ENCODE results near the gene PTCH2. TPM values are rescaled to one million over a fixed set of nuclear protein-coding genes. Genes with fewer than 3 reads are reported as not detected.

Gene PTCH2
- total and polyA plus RNA-seq, 10 donors = 0.56 to 1.6 (median 1.2) TPM

- H3K27me3 ChIP-seq (replicated peaks in 1 of 7) = no peaks in the 10 kb centered on the region
- no peak overlapping the region for H3K4me3 ChIP-seq
- no peak for TF ChIP-seq POLR2A (IDR thresholded peaks at IDR 0.05)
- no peak for TF ChIP-seq POLR2AphosphoS5 (IDR thresholded peaks at IDR 0.05)
- no peak for TF ChIP-seq CTCF (IDR thresholded peaks at IDR 0.05 in 8 of 11, conservative IDR thresholded peaks at IDR 0.05 in 3 of 11)
- 70 to 90% (median 83%) methylated on average over 2 of the region's 2 CpGs for WGBS, 5 donors
- H3K9me3 ChIP-seq = no peaks in the 10 kb centered on the region
- H3K36me3 ChIP-seq = peaks cover 0 to 24% (median 2%) of the 10 kb centered on the region in 6 donors
- no peak for DNase-seq
- no peak overlapping the region for H3K27ac ChIP-seq
- H3K4me1 ChIP-seq = no peaks in the 10 kb centered on the region
- intact Hi-C loops (cut with DNase I; ENCODE audit: low total_unique reads) = no loop called here
Measured at GRCh38 chr1:44849575-44850132, 6.6 kb upstream of the PTCH2 start.

DNA sequence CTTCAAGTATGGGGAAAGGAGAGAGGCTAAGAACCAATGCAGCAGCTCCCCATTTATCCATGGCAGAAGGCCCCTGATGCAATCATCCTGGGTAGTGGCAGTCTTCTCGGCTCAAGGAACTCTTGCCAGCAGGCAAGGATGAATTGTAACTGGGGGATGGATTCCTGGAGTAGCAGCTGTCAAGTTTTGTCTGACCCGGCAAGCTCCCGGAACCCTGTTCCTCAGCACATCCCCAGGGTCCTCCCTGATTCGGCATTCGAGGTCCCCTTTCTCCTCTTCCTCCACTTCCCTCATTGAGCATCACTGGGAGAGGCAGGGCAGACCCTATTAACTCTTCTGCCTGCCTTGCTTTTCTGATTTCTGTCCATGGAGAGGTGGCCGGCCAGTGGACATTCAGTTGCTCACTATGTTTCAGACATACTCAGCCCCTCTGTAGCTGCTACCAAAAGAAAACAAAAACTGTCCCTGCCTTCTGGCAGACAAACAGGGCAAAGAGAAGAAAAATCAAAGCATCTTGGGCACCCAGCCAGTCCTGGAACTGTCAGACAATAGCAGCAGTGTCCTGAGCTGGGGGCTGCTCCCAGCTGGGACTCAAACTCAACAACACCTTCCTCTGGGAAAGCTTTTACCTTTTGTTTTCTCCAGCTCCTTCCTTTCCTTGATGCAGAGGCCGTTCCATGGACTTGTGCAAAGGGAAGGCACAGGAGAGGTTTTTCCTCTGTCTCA, 5.6 kb upstream of the PTCH2 start:
- peaks cover 0 to under 1% (median 0%) of the 10 kb centered on the region in 7 donors for H3K27me3 ChIP-seq (replicated peaks in 1 of 7)
- no peak for DNase-seq
- WGBS, 5 donors = 77 to 93% (median 84%) methylated on average over 7 of the region's 7 CpGs
- no peak for TF ChIP-seq POLR2A (IDR thresholded peaks at IDR 0.05)
- no peak for TF ChIP-seq POLR2AphosphoS5 (IDR thresholded peaks at IDR 0.05)
- no peak for TF ChIP-seq CTCF (IDR thresholded peaks at IDR 0.05 in 8 of 11, conservative IDR thresholded peaks at IDR 0.05 in 3 of 11)
- H3K36me3 ChIP-seq = peaks cover 0 to 24% (median 2%) of the 10 kb centered on the region in 6 donors
- H3K27ac ChIP-seq = no peak overlapping the region
- peaks cover 0 to 2% (median under 1%) of the 10 kb centered on the region in 6 donors for H3K4me1 ChIP-seq
- intact Hi-C loops (cut with DNase I; ENCODE audit: low total_unique reads) = no loop called here
- no peaks in the 10 kb centered on the region for H3K9me3 ChIP-seq
- H3K4me3 ChIP-seq = no peak overlapping the region

DNA sequence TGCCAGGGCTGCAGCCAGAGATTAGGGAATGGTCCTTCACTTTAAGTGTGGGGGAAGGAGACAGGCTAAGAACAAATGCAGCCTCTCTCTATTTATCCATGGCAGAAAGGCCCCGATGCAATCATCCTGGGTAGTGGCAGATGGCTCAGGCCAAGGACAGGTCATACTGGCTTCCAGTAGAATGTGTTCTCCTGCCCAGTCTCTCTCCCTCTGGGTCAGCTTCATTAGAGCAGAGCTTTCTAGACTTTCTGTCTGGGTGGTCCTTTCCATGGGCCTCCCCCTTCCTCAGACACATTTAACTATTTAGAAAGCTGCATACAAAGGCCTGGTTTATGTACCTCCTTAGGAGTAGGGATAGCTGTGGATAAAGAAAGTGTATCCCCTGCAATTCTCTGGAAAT, 4.8 kb upstream of the PTCH2 start:
- Histone ChIP-seq H3K27ac (no peak overlapping the region), H3K9me3 (no peaks in the 10 kb centered on the region), H3K4me1 (peaks cover 2 to 10% (median 7%) of the 10 kb centered on the region in 6 donors), H3K36me3 (peaks cover 0 to 24% (median 2%) of the 10 kb centered on the region in 6 donors), H3K4me3 (no peak overlapping the region), H3K27me3 (replicated peaks in 1 of 7) (peaks cover 0 to 9% (median 5%) of the 10 kb centered on the region in 7 donors)
- 44 to 74% (median 58%) methylated on average over 1 of the region's 1 CpG for WGBS, 5 donors
- no peak for TF ChIP-seq CTCF (IDR thresholded peaks at IDR 0.05 in 8 of 11, conservative IDR thresholded peaks at IDR 0.05 in 3 of 11)
- TF ChIP-seq POLR2AphosphoS5 (IDR thresholded peaks at IDR 0.05) = no peak
- no peak for TF ChIP-seq POLR2A (IDR thresholded peaks at IDR 0.05)
- no peak for DNase-seq
- intact Hi-C loops (cut with DNase I; ENCODE audit: low total_unique reads) = no loop called here

DNA sequence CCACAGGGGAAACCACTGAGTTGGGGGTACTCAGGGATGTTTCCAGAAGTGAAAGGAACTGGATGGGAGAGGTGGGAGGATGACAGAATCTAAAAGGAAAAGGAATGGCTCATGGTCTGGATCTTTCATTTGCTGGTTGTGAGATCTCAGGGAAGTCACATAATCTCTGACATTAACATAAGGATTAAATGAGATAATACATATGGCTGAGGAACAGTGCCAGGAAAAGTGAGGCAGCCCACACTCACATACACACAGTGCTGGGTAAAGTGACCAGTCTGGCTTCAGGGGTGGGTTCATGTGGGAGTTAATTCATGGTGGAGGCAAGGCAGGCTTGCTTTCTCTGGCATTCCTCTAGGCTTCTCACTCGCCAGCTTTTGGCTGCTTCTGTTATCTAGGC, 3.9 kb upstream of the PTCH2 start:
- H3K4me1 ChIP-seq = peaks cover 3 to 16% (median 14%) of the 10 kb centered on the region in 6 donors
- intact Hi-C loops (cut with DNase I; ENCODE audit: low total_unique reads) = no loop called here

More for the DNA sequence above, 3.9 kb upstream of the PTCH2 start:
- DNase-seq = no peak
- no peak for TF ChIP-seq CTCF (IDR thresholded peaks at IDR 0.05 in 8 of 11, conservative IDR thresholded peaks at IDR 0.05 in 3 of 11)
- no peak for TF ChIP-seq POLR2A (IDR thresholded peaks at IDR 0.05)
- TF ChIP-seq POLR2AphosphoS5 (IDR thresholded peaks at IDR 0.05) = no peak
- H3K36me3 ChIP-seq = peaks cover 0 to 24% (median 2%) of the 10 kb centered on the region in 6 donors
- no peaks in the 10 kb centered on the region for H3K9me3 ChIP-seq
- H3K27me3 ChIP-seq (replicated peaks in 1 of 7) = peaks cover 0 to 17% (median 10%) of the 10 kb centered on the region in 7 donors
- H3K27ac ChIP-seq = no peak overlapping the region
- H3K4me3 ChIP-seq = no peak overlapping the region
- 73 to 100% (median 90%) methylated on average over 1 of the region's 1 CpG for WGBS, 5 donors
